Endothelial cell of umbilical vein (primary cell): Measurements from ENCODE around the gene FCGR3A.
"Not testable (repeated sequence)": the region's sequence is repeated elsewhere in the genome, so short reads cannot be mapped to it uniquely, and the experiment has no call there.

Source experiments
- CTCF ChIP-seq, 2 donors: IDR thresholded peaks; 1 replicate in 1 of 2; 2 replicates in 1 of 2; pipeline ENCODE4 v1.5.1; 2011; ENCODE audit warnings: low read length in 2 of 2, mild to moderate bottlenecking in 2 of 2, moderate library complexity in 2 of 2, control low read depth in 1 of 2, inconsistent platforms in 1 of 2, low read depth in 1 of 2; ENCODE audit not compliant: insufficient read depth in 1 of 2; ENCODE audit errors: extremely low read depth in 1 of 2
- EZH2 ChIP-seq: IDR thresholded peaks from 2 replicates; pipeline ENCODE4 v1.6.1; 2012; ENCODE audit warnings: borderline replicate concordance, low read depth, mild to moderate bottlenecking, moderate library complexity, low read length, inconsistent platforms; ENCODE audit not compliant: severe bottlenecking
- JUN ChIP-seq: IDR thresholded peaks from 2 replicates; pipeline ENCODE4 v1.6.1; 2011; ENCODE audit warnings: borderline replicate concordance, low read depth; ENCODE audit not compliant: insufficient read length, insufficient read depth
- MAX ChIP-seq: IDR thresholded peaks from 2 replicates; pipeline ENCODE4 v1.6.1; 2011; ENCODE audit not compliant: insufficient read depth, insufficient read length
- MYC ChIP-seq: IDR thresholded peaks from one replicate; pipeline ENCODE4 v1.6.1; 2011; ENCODE audit warnings: mild to moderate bottlenecking, low read depth, low read length
- POLR2A ChIP-seq: IDR thresholded peaks from 2 replicates; pipeline ENCODE4 v1.6.1; 2012; ENCODE audit warnings: low read depth, mild to moderate bottlenecking, control low read depth, low read length
- POLR2AphosphoS5 ChIP-seq: IDR thresholded peaks from 2 replicates; pipeline ENCODE4 v1.6.1; 2012; ENCODE audit warnings: low read depth, mild to moderate bottlenecking, control low read depth, low read length, moderate library complexity; ENCODE audit not compliant: insufficient read depth

- not testable (repeated sequence) for TF ChIP-seq MYC; POLR2A; CTCF (IDR thresholded peaks at IDR 0.05; ENCODE audit: extremely low read depth in 1 of 2, insufficient read depth in 1 of 2, low read depth in 1 of 2, low read length in 2 of 2); MAX; EZH2; JUN; POLR2AphosphoS5
Observed at GRCh38 chr1:161530671-161531641, 18.7 kb downstream of the FCGR3A start.
